ENCODE measurements around the gene FAM227B.
"Not testable (repeated sequence)": the region's sequence is repeated elsewhere in the genome, so short reads cannot be mapped to it uniquely, and the experiment has no call there.

The FAM227B gene

DNA sequence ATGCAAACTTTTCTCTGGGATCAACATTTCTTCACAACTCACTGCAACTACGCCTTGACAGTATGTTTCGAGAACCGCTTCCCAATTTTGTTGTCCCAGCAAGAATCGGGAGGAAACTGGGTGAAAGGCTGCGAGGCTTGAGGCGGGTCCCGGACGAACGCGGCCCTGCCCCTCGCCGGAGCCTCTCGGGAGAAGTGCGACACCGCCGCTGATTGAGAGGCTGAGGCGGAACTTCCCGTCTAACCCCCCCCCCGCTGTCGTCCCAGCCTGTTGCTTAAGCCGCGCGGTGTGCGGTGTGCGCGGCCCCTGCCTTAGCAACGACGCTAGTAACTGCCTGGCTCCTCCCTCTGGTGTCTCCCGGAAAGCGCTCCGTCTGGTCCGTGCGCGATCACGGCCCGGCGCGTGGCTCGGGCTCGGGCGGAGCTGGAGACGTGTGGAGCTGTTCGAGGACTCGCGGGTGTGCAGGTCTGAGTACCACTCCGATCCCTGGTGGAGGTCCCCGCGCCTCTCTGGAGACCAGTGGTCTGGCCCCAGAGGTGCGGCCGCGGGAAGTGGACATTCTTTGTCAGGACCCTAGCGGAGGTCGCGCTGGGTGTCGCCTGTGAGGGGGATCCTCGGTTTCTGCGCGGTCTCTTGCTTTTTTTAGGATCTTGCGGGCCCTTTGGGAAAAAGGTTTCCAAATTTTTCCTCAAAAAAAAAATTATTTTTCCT is at the start of gene FAM227B, which contains the start of gene DTWD1:
TSS of gene FAM227B (minus strand) at position 161 of the 711 bp plus-strand sequence. CDS start 5,647 bp downstream, outside the sequence.
TSS of gene DTWD1 (plus strand) at position 391 of the 711 bp plus-strand sequence. CDS start 4,120 bp downstream, outside the sequence.
- DNase-seq, result peak; percentile 86 to 98

DNA sequence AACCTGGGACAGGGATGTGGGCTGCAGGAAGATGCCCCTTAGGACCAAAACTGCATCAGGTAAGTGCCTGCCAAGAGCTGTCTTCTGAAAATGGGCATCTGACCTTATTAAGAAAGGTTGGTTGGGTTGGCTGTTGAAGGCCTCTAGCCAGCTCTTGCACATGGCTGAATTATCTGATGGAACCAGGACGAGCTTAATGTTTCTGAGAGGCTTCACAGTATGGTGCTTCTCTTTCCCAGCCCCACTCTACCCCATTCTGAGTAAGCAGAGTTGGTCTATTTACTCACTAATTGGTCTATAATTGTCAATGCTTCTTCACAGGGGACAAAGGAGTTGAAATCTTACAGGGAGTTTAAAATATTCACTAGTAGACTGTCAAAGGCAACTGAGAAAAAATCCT is 48.7 kb upstream of the FAM227B start:
- DNase-seq, result no peak

DNA sequence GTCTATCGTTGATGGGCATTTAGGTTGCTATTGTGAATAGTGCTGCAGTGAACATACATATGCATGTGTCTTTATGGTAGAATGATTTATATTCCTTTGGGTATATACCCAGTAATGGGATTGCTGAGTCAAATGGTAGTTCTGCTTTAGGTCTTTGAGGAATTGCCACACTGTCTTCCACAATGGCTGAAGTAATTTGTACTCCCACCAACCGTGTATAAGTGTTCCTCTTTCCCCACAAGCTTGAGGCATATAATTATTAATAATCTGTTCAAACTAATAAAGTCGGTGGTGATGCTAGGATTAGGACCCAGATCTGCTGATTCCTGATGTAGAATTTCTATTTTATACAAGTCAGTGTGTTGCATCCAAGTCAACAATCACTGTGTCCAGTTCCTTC is 45.9 kb upstream of the FAM227B start:
- DNase-seq, result not testable (repeated sequence)

DNA sequence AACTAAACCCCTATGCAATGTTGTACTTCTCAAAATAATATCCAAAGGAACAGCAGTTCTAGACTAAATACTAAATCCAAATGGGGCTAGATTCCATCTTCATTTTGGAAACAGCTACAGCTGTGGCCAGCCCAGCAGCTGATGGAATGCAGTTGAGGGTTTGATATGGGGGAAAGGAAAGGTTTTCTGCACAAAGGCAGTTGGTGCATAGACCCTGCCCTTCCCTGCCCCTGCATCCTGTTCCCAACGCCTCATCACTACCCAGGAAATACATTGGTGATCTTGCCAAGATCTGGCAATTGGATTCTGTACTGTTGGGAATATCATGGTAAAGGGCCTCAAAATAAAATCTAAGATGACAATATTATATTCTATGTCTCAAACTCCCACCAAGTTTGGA is 44.1 kb upstream of the FAM227B start:
- no peak for DNase-seq

DNA sequence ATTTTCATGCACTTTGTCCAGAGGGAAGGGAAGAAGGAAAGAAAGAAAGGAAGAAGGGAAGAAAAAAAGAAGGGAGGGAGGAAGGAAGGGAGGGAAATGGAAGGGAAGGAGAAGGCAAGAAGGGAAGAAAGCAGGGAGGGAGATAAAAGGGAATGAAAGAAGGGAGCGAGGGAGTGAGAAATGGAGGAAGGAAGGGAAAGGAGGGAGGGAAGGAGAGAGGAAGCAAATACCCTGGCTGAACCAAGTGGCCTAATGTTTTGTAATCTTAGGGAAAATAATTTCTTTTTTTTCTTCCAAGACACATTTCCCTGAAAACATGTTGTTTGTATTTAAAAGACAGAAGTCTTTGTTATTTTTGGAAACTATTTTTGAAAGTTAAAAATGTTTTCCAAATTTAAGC is 36.1 kb upstream of the FAM227B start:
- DNase-seq, result no peak

DNA sequence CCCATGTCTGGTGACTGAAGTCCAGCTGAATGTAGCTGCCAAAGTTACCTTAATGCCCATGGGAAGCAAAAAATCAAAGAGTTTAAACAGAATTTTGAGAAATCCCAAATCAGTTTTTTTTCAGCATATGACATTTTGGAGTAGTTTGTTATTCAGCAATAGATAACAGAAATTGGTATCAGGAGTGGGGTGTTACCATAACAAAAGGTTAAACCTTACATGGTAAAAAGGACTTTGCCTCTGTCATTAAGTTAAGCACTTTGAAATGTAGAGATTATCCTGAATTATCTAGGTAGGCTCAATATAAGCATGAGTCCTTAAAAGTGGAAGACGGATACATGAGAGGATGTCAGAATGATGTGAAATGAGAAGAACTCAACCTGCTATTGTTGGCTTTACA is 32.3 kb upstream of the FAM227B start:
- DNase-seq, result no peak

DNA sequence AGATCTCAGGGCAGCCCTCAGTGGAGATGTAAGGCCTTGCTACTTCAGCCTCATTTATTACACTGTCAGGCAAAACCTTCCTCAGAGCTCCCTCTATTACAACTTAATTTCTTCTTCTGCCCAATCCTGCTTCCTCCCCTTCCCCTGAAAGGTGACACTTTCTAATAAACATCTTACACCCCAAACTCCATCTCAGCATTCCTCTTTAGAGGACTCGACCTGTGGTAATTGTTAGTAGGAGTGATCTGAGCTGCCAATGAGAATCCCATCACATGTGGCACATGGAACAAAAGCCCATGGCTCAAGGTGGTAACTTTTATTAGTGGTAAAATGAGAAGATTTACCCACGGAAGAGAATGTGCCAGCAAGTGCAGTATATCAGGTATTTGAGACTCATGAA is 30.1 kb upstream of the FAM227B start:
- no peak for DNase-seq

GRCh38 chr15:49649987-49650386 is 29.4 kb upstream of the FAM227B start:
- no peak for DNase-seq

DNA sequence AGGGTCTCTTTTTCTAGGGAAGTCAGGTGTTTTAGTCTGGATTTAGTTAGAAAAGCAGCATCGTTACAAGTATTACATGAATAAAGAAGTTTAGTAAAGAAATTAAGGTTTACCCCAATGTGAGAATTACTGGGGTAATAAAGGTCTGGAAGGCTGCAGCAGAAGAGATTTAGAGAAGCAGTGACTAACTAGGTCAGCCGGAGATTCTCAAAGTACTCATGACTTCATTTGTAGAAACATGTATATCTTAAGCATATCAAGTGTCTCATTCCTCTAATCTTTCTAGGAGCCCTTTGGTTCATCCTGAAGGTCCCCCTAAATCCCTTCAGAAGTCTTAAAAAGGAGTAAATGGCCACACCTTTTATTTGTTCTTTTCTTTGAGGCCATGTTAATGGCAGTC is 26.3 kb upstream of the FAM227B start:
- DNase-seq, result no peak

- DNase-seq, result no peak
These were observed 25.3 kb upstream of the FAM227B start for GRCh38 chr15:49645941-49646340.

DNA sequence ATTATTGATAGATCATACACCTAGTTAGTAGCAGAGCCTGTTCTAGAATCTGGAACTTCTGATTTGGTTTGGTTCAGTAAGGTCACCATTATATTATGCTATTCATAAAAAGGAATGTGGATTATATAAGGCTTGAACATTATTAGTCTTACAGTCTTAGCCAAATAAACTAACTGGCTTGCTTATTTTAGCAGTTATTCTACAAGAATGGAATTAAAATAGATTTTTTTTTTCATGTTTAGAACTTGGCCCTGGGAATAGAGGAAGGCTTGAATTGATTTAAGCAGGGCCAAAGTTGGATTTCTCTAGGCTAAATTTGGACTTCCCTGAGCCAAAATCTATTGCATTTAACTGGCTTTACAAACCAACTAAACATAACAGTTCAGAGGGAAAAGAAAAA is 24.7 kb upstream of the FAM227B start:
- DNase-seq, result no peak

DNA sequence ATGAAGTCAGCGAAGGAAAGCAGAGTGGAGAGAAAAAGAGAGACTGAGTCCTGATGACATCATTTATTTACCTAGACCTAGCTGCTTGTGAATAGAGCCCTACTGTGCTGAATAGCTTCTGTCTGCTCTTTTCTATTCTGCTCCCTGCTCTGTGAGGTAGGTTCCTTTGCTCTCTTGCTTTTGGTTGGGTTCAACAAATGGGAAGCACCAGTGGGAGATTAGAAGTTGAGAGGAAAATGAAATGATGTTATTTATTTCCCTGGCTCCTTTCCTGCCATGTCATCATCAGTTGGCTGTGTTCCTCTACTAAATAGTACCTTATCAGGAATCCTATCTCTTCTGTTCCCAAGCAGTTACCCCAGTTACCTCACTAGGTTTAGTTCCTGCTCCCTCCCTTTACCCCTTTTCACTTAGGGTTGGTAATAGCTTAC is 23.8 kb upstream of the FAM227B start:
- no peak for DNase-seq

DNA sequence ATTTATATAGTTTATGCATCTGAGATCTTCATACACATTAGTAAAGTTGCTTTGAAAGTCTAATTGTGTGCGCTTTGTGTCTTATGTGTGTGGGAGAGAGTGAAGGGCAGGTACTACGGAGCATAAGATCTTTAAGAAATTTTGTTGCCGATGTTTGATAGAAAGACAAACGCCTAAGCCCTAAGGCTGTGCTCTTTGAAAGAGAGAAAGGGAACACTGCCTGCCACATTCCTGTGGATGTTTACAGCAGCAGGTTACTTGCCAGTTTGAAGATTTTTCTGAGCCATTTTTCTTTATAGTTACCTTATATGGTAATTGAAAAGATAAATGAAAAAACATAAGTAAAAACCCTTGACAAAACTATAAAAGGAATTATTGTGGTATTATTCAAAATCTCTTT is 17.2 kb upstream of the FAM227B start:
- DNase-seq, result no peak

- no peak for DNase-seq
These were observed 7.8 kb upstream of the FAM227B start for GRCh38 chr15:49628379-49628778.

DNA sequence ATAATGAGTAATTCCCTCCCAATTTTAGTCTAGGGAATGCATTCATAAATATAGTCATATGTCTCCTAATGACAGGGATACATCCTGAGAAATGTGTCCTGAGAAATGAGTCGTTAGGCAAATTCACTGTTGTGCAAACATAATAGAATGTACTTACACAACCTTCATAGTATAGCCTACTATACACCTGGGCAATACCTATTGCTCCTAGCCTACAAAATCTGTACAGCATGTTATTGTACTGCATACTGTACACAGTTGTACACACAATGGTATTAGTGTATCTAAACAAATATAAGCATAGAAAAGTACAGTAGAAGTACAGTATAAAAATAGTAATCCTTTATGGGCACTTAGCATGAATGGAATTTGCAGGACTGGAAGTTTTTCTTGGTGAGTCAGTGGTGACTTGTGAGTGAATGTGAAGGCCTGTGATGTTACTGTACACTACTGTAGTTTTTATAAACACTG is 6.8 kb upstream of the FAM227B start:
- no peak for DNase-seq

DNA sequence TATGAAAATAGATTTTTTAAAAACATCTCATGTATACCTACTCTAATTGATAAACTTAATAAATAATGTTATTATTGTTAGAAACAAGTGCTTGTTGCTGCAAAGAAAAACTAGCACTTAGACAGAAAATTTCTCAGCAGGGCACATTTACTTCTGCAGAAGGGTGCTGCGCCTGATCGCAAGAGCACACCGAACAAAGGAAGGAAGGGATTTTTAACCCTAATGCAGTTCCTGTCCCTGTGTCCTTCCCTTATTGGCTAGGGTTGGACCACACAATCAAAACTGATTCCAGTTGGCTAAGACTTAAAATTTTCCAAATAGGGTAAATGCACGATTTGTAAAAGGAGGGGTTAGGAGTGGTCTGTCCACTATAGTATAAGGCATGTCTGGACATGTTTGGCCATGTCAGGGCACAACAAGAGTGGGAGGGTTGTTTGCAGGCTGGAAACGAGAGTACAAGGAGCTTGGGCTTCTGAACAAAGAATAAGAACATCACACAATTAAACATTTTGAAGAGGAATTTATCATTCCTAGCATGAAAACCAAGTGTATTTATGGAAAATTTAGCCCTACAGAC is 4.9 kb upstream of the FAM227B start:
- no peak for DNase-seq

GRCh38 chr15:49624056-49624455 is 3.4 kb upstream of the FAM227B start:
- peak in 1 of 2 donors; percentile 51 for DNase-seq

DNA sequence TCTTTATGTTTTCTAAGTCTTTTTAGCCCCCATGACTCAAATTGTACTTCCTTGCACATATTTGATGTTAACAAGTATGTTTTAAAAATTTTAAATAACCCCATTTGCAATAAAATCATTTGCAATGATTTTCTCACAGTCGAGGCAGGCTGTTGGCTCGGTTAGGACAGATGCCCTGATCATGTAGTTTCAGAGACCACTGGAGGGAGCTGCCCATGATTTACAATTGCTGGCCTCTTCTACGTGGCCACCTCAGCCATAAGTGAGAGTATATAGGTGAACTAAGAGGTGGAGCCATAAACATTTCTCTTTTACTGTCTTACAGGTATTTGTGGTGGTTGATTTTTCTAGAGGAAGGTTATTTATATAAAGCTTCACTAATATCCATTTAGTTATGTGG is 1.9 kb upstream of the FAM227B start:
- DNase-seq, result no peak

DNA sequence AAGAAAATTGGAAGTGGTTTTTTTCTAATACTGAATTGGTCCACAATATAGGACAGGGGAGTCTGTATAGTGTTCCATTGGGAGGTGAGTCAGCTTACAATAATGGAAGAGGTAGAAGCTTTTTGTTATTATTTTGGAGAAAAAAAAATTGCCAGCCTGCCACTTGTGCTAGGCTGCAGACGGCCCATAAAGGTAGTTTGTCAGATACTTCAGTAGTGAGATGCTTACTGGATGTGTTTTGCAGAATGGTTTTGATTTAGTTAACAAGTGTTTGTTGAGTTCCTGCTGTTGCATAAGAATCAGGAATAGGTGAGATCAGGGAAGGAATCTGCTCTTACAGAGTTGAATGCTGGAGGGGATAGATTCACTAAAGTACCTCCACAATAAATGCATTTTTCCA is 1.3 kb upstream of the FAM227B start:
- no peak for DNase-seq

GRCh38 chr15:49621401-49621811 is 788 bp upstream of the FAM227B start:
- no peak for DNase-seq

GRCh38 chr15:49620199-49620598 is 419 bp downstream of the FAM227B start:
- no peak for DNase-seq

GRCh38 chr15:49619226-49619625 is 1.4 kb downstream of the FAM227B start:
- no peak for DNase-seq

DNA sequence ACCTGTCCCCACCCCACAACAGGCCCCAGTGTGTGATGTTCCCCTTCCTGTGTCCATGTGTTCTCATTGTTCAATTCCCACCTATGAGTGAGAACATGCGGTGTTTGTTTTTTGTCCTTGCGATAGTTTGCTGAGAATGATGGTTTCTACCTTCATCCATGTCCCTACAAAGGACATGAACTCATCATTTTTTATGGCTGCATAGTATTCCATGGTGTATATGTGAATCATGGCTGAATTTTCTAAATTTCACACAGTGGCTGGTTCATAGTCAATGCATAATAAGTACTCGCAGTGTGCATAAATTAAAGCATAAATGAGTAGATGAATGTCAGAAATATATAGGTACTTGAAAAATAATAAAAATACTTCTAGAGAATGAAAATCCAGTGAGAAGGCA is 8.4 kb downstream of the FAM227B start:
- DNase-seq, result not testable (repeated sequence)

GRCh38 chr15:49610157-49610918 is 10.3 kb downstream of the FAM227B start:
- no peak for DNase-seq

Data from bone marrow (tissue), 2 donors.